ENCODE results near the gene KPNA4.

Gene KPNA4

GRCh38 chr3:160449636-160450598 lies 115.5 kb downstream of the KPNA4 start, which contains the start of gene TRIM59:
Gene TRIM59, minus strand, starts transcription at chr3:160449786. Its CDS starts 10,603 bp downstream, at chr3:160439183.
- DNase-seq = peak; percentile 99

- DNase-seq = peak; percentile 86
Measured at GRCh38 chr3:160448845-160449635, 116.3 kb downstream of the KPNA4 start.

- peak; percentile 55 for DNase-seq
Measured at GRCh38 chr3:160447544-160447943, 117.8 kb downstream of the KPNA4 start.

GRCh38 chr3:160446522-160447056 lies 118.8 kb downstream of the KPNA4 start:
- DNase-seq = no peak

- no peak for DNase-seq
Measured at GRCh38 chr3:160445854-160446253, 119.5 kb downstream of the KPNA4 start.

Measured in hematopoietic multipotent progenitor cell treated with erythropoietin and hydrocortisone succinate and interleukin-3 and kit ligand, for 4 days (in vitro differentiated cells).